ENCODE results near the gene EDIL3.

Gene EDIL3

GRCh38 chr5:83972236-83972635 is 412.4 kb downstream of the EDIL3 start:
- peaks cover 17% of the 10 kb centered on the region for H3K4me1 ChIP-seq (ENCODE audit: control insufficient read depth, insufficient read depth, low read length)
- H3K4me3 ChIP-seq (ENCODE audit: low read depth, low read length): no peak overlapping the region
- H3K9me3 ChIP-seq (ENCODE audit: control insufficient read depth, insufficient read depth, low read length): no peaks in the 10 kb centered on the region
- H3K36me3 ChIP-seq (ENCODE audit: control insufficient read depth, insufficient read depth, low read length): no peaks in the 10 kb centered on the region
- no peaks in the 10 kb centered on the region for H3K27me3 ChIP-seq (ENCODE audit: control insufficient read depth, insufficient read depth, low read length)
- no peak overlapping the region for H3K9ac ChIP-seq (ENCODE audit: low read depth, low read length)

- no peaks in the 10 kb centered on the region for H3K36me3 ChIP-seq (ENCODE audit: control insufficient read depth, insufficient read depth, low read length)
- no peaks in the 10 kb centered on the region for H3K9me3 ChIP-seq (ENCODE audit: control insufficient read depth, insufficient read depth, low read length)
- H3K9ac ChIP-seq (ENCODE audit: low read depth, low read length): no peak overlapping the region
- H3K4me1 ChIP-seq (ENCODE audit: control insufficient read depth, insufficient read depth, low read length): no peaks in the 10 kb centered on the region
- H3K4me3 ChIP-seq (ENCODE audit: low read depth, low read length): no peak overlapping the region
- H3K27me3 ChIP-seq (ENCODE audit: control insufficient read depth, insufficient read depth, low read length): no peaks in the 10 kb centered on the region
These were observed 417.3 kb downstream of the EDIL3 start for GRCh38 chr5:83967417-83967816.

GRCh38 chr5:83965441-83965840 is 419.2 kb downstream of the EDIL3 start:
- H3K4me3 ChIP-seq (ENCODE audit: low read depth, low read length): no peak overlapping the region
- no peak overlapping the region for H3K9ac ChIP-seq (ENCODE audit: low read depth, low read length)
- no peaks in the 10 kb centered on the region for H3K4me1 ChIP-seq (ENCODE audit: control insufficient read depth, insufficient read depth, low read length)
- H3K36me3 ChIP-seq (ENCODE audit: control insufficient read depth, insufficient read depth, low read length): no peaks in the 10 kb centered on the region
- no peaks in the 10 kb centered on the region for H3K27me3 ChIP-seq (ENCODE audit: control insufficient read depth, insufficient read depth, low read length)
- H3K9me3 ChIP-seq (ENCODE audit: control insufficient read depth, insufficient read depth, low read length): no peaks in the 10 kb centered on the region

DNA sequence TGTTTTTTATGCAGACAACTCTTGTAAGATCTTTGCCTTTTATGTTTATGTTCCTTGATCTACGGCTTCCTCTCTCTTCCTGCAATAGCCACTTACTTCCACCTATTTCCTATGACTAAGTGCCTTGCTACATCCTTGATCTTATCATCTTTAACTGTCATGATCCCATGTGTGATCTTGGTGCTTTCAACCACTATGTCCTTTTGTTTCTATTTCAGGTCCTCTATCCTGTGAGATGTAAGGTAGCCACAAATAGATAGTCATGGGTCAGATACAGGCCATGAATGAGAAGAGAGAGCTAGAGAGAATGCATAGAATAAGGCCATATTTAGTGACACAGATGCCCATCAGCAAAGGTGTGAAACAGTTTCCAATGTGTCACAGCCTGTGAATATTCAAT is 420.4 kb downstream of the EDIL3 start:
- Histone ChIP-seq H3K36me3 (ENCODE audit: control insufficient read depth, insufficient read depth, low read length) (no peaks in the 10 kb centered on the region), H3K9me3 (ENCODE audit: control insufficient read depth, insufficient read depth, low read length) (no peaks in the 10 kb centered on the region), H3K27me3 (ENCODE audit: control insufficient read depth, insufficient read depth, low read length) (no peaks in the 10 kb centered on the region), H3K4me3 (ENCODE audit: low read depth, low read length) (no peak overlapping the region), H3K4me1 (ENCODE audit: control insufficient read depth, insufficient read depth, low read length) (no peaks in the 10 kb centered on the region), H3K9ac (ENCODE audit: low read depth, low read length) (no peak overlapping the region)

DNA sequence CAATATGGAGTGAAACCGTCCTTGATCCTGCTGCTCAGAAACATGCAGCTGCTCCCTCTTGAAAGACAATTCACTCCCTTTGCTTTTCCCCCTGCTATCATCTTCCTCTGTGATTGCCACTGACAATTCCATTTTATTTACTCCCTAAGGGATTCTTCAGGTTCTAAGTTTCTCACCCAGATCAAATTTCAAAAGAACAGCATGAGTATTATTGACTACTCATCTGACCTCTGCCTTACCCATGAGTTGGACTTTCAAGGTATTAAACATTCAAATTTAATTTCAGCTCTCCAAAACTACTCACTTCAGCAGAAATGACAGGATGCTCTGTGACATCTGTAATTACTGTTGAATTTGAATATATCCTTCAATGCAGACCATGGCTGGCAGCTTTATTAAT is 427.5 kb downstream of the EDIL3 start:
- Histone ChIP-seq H3K27me3 (ENCODE audit: control insufficient read depth, insufficient read depth, low read length) (no peaks in the 10 kb centered on the region), H3K9ac (ENCODE audit: low read depth, low read length) (no peak overlapping the region), H3K9me3 (ENCODE audit: control insufficient read depth, insufficient read depth, low read length) (no peaks in the 10 kb centered on the region), H3K36me3 (ENCODE audit: control insufficient read depth, insufficient read depth, low read length) (no peaks in the 10 kb centered on the region), H3K4me3 (ENCODE audit: low read depth, low read length) (no peak overlapping the region), H3K4me1 (ENCODE audit: control insufficient read depth, insufficient read depth, low read length) (no peaks in the 10 kb centered on the region)

- Histone ChIP-seq H3K9ac (ENCODE audit: low read depth, low read length) (no peak overlapping the region), H3K4me3 (ENCODE audit: low read depth, low read length) (no peak overlapping the region), H3K9me3 (ENCODE audit: control insufficient read depth, insufficient read depth, low read length) (no peaks in the 10 kb centered on the region), H3K27me3 (ENCODE audit: control insufficient read depth, insufficient read depth, low read length) (no peaks in the 10 kb centered on the region), H3K36me3 (ENCODE audit: control insufficient read depth, insufficient read depth, low read length) (no peaks in the 10 kb centered on the region), H3K4me1 (ENCODE audit: control insufficient read depth, insufficient read depth, low read length) (no peaks in the 10 kb centered on the region)
These were observed 428.3 kb downstream of the EDIL3 start for GRCh38 chr5:83956386-83956785.

DNA sequence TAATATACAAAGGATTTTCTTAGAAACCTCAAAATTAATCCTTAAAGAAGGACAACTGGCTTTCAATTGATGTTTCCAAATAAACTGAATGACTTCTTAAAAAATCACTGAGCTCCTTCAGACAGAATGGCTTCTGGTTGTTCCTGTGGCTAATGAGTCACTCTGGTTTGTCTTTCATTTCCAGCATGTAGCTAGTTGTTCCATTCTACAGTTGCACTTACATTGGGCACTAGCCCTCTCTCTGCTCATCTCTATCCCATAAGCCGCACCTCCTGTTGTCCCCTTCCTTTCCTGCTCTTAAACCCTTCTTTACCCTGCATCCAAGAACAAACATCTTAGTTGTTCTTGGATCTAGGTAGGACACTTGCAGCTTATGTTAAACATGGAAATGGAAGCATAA is 428.8 kb downstream of the EDIL3 start:
- H3K9ac ChIP-seq (ENCODE audit: low read depth, low read length): no peak overlapping the region
- no peaks in the 10 kb centered on the region for H3K27me3 ChIP-seq (ENCODE audit: control insufficient read depth, insufficient read depth, low read length)
- H3K9me3 ChIP-seq (ENCODE audit: control insufficient read depth, insufficient read depth, low read length): no peaks in the 10 kb centered on the region
- H3K4me1 ChIP-seq (ENCODE audit: control insufficient read depth, insufficient read depth, low read length): no peaks in the 10 kb centered on the region
- no peak overlapping the region for H3K4me3 ChIP-seq (ENCODE audit: low read depth, low read length)
- no peaks in the 10 kb centered on the region for H3K36me3 ChIP-seq (ENCODE audit: control insufficient read depth, insufficient read depth, low read length)

- Histone ChIP-seq H3K9ac (ENCODE audit: low read depth, low read length) (no peak overlapping the region), H3K9me3 (ENCODE audit: control insufficient read depth, insufficient read depth, low read length) (no peaks in the 10 kb centered on the region), H3K27me3 (ENCODE audit: control insufficient read depth, insufficient read depth, low read length) (no peaks in the 10 kb centered on the region), H3K4me3 (ENCODE audit: low read depth, low read length) (no peak overlapping the region), H3K4me1 (ENCODE audit: control insufficient read depth, insufficient read depth, low read length) (no peaks in the 10 kb centered on the region), H3K36me3 (ENCODE audit: control insufficient read depth, insufficient read depth, low read length) (no peaks in the 10 kb centered on the region)
These were observed 436.9 kb downstream of the EDIL3 start for GRCh38 chr5:83947763-83948162.

DNA sequence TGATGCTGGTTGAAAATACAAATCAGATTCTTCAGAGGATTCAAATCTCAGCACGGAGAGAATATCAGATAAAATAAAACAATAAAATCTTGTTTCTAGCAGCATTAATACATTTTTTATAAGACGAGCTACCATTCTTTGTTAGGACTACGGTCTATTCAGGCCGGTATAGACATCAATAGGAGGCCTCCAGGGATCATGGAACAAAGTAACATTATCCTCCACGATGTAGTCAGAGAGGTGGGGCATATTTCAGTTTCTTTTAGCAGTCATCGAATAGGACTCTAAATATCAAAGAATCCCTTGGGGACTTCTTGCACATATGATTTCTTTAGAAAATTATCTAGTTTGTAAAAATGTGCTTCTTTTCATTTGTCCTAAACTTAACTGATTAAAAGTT is 438.2 kb downstream of the EDIL3 start:
- Histone ChIP-seq H3K27me3 (ENCODE audit: control insufficient read depth, insufficient read depth, low read length) (no peaks in the 10 kb centered on the region), H3K9me3 (ENCODE audit: control insufficient read depth, insufficient read depth, low read length) (no peaks in the 10 kb centered on the region), H3K4me3 (ENCODE audit: low read depth, low read length) (no peak overlapping the region), H3K4me1 (ENCODE audit: control insufficient read depth, insufficient read depth, low read length) (no peaks in the 10 kb centered on the region), H3K36me3 (ENCODE audit: control insufficient read depth, insufficient read depth, low read length) (no peaks in the 10 kb centered on the region), H3K9ac (ENCODE audit: low read depth, low read length) (no peak overlapping the region)

- Histone ChIP-seq H3K9ac (ENCODE audit: low read depth, low read length) (no peak overlapping the region), H3K36me3 (ENCODE audit: control insufficient read depth, insufficient read depth, low read length) (no peaks in the 10 kb centered on the region), H3K4me3 (ENCODE audit: low read depth, low read length) (no peak overlapping the region), H3K9me3 (ENCODE audit: control insufficient read depth, insufficient read depth, low read length) (no peaks in the 10 kb centered on the region), H3K27me3 (ENCODE audit: control insufficient read depth, insufficient read depth, low read length) (no peaks in the 10 kb centered on the region), H3K4me1 (ENCODE audit: control insufficient read depth, insufficient read depth, low read length) (no peaks in the 10 kb centered on the region)
These were observed 442.5 kb downstream of the EDIL3 start for GRCh38 chr5:83942155-83942554.

- H3K9me3 ChIP-seq (ENCODE audit: control insufficient read depth, insufficient read depth, low read length): no peaks in the 10 kb centered on the region
- no peaks in the 10 kb centered on the region for H3K4me1 ChIP-seq (ENCODE audit: control insufficient read depth, insufficient read depth, low read length)
- no peak overlapping the region for H3K9ac ChIP-seq (ENCODE audit: low read depth, low read length)
- H3K4me3 ChIP-seq (ENCODE audit: low read depth, low read length): no peak overlapping the region
- no peaks in the 10 kb centered on the region for H3K27me3 ChIP-seq (ENCODE audit: control insufficient read depth, insufficient read depth, low read length)
- H3K36me3 ChIP-seq (ENCODE audit: control insufficient read depth, insufficient read depth, low read length): no peaks in the 10 kb centered on the region
These were observed 446.8 kb downstream of the EDIL3 start for GRCh38 chr5:83937837-83938236.

DNA sequence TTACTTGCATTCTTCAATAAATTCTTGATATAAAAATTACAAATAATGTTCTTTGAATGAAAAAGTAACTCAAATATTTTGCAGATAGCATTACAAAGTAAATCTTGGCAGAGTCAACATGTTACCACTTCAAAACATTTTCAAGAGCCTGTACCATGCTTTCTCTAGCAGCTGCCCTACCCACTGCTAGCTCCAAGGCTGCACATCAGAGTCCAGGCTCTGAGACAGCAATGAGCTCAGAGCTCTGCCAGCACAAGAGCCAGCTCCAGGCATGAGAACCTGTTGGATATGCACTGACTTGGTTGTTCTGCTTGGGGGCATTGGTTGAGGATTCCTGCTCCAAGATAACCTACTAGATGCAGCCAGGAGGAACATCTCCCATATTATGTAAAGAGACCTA is 452.7 kb downstream of the EDIL3 start:
- Histone ChIP-seq H3K27me3 (ENCODE audit: control insufficient read depth, insufficient read depth, low read length) (no peaks in the 10 kb centered on the region), H3K9ac (ENCODE audit: low read depth, low read length) (no peak overlapping the region), H3K36me3 (ENCODE audit: control insufficient read depth, insufficient read depth, low read length) (no peaks in the 10 kb centered on the region), H3K4me3 (ENCODE audit: low read depth, low read length) (no peak overlapping the region), H3K4me1 (ENCODE audit: control insufficient read depth, insufficient read depth, low read length) (no peaks in the 10 kb centered on the region), H3K9me3 (ENCODE audit: control insufficient read depth, insufficient read depth, low read length) (no peaks in the 10 kb centered on the region)

Measured in iPS-15b (cell line).